Transverse colon (tissue), 4 donors: ENCODE measurements around the gene KPNB1. TPM values are rescaled to one million over a fixed set of nuclear protein-coding genes. Genes with fewer than 3 reads are reported as not detected.

Source experiments
- DNase-seq: peaks from one replicate; pipeline ENCODE4 v3.0.0-alpha.2; 2019
- H3K27ac ChIP-seq, 4 donors: fragments of 200-600 bp; sonication (generic); 2 replicates each; pipeline ENCODE4 v1.5.1; 2016 to 2018; ENCODE audit warnings: inconsistent platforms in 4 of 4
- H3K27me3 ChIP-seq: fragments of 200-600 bp; sonication (generic); 2 replicates; pipeline ENCODE4 v1.5.1; 2017; ENCODE audit warnings: inconsistent platforms
- H3K36me3 ChIP-seq, 4 donors: fragments of 200-600 bp; sonication (generic); 2 replicates each; pipeline ENCODE4 v1.5.1; 2017 to 2019; ENCODE audit warnings: inconsistent platforms in 4 of 4
- H3K4me1 ChIP-seq, 4 donors: fragments of 200-600 bp; sonication (generic); 2 replicates each; pipeline ENCODE4 v1.5.1; 2017 to 2020; ENCODE audit warnings: inconsistent platforms in 4 of 4
- H3K4me3 ChIP-seq, 4 donors: fragments of 200-600 bp; sonication (generic); 1 replicate in 1 of 4; 2 replicates in 3 of 4; pipeline versions ENCODE4 v1.5.1 to v1.6.1; 2017 to 2019; ENCODE audit warnings: inconsistent platforms in 4 of 4
- H3K9me3 ChIP-seq, 2 donors: fragments of 200-600 bp; sonication (generic); 2 replicates each; pipeline ENCODE4 v1.5.1; 2017 to 2019; ENCODE audit warnings: inconsistent platforms in 2 of 2
- CTCF ChIP-seq, 5 experiments: fragments of 200-600 bp in 3 of 5; fragments of 450-650 bp in 2 of 5; sonication (generic) in 3 of 5; IDR thresholded peaks; 1 replicate in 2 of 5; 2 replicates in 3 of 5; pipeline ENCODE4 v1.5.1; 2016 to 2017; ENCODE audit warnings: antibody characterized with exemption in 5 of 5, inconsistent platforms in 3 of 5, mild to moderate bottlenecking in 2 of 5, moderate library complexity in 1 of 5
- EP300 ChIP-seq: sonication (generic); formaldehyde crosslinking; IDR thresholded peaks from one replicate; pipeline ENCODE4 v1.6.1; 2017; ENCODE audit warnings: antibody characterized with exemption, low read depth
- POLR2A ChIP-seq: fragments of 450-650 bp; IDR thresholded peaks from one replicate; pipeline ENCODE4 v1.6.1; 2016; ENCODE audit warnings: antibody characterized with exemption, mild to moderate bottlenecking, moderate library complexity
- POLR2AphosphoS5 ChIP-seq, 3 donors: sonication (generic); formaldehyde crosslinking; IDR thresholded peaks; one replicate each; pipeline ENCODE4 v1.6.1; 2016; ENCODE audit warnings: antibody characterized with exemption in 3 of 3
- WGBS, 2 donors: methylation state at CpG; one replicate each; pipeline ENCODE4 v1.1.5; 2018; ENCODE audit warnings: low coverage in 1 of 2; 5-methylcytosine and 5-hydroxymethylcytosine counted together
- in situ Hi-C, 4 donors: fragments of 200-750 bp; cut with MboI; loops; one replicate each; pipeline versions ENCODE4 v1.15.0 to v1.15.1; 2017; ENCODE audit warnings: low sequenced_read_pairs in 3 of 4, low pct_ligation_motif_present in 1 of 4, low pct_unique_long_range_greater_than_20kb in 1 of 4
- intact Hi-C: fragments of 100-400 bp; cut with DNase I; formaldehyde crosslinking; loops from one replicate; pipeline ENCODE4 v1.15.1; 2023; ENCODE audit warnings: low total_unique reads
- small RNA-seq, 4 donors: library from RNA; depleted of rRNA; stranded (forward); fragments of <200 nt; gene quantifications; one replicate each; pipeline ENCODE3, GENCODE V24; 2016
- total RNA-seq, 4 donors: library from RNA; depleted of rRNA; stranded (reverse); fragments of >200 nt; gene quantifications; one replicate each; pipeline ENCODE4 v1.1.0, GENCODE V29; 2016

KPNB1 gene
- total RNA-seq, 4 donors from 2014 or later, result 39.2 to 176 (median 133) TPM

- intact Hi-C loops (no loop called here), in situ Hi-C loops (no loop called here)
- Histone ChIP-seq H3K27me3 (peaks cover 65% of the 10 kb centered on the region), H3K4me1 (peaks cover 0 to 14% (median 9%) of the 10 kb centered on the region in 4 donors), H3K36me3 (no peaks in the 10 kb centered on the region), H3K27ac (peak overlapping the region; percentile 4 to 60 (median 52)), H3K9me3 (no peaks in the 10 kb centered on the region), H3K4me3 (peak overlapping the region in 3 of 4 donors; percentile 30 to 53 (median 45))
- TF ChIP-seq CTCF (IDR thresholded peaks at IDR 0.05) (no peak), EP300 (no peak), POLR2AphosphoS5 (IDR thresholded peaks at IDR 0.05) (no peak), POLR2A (no peak)
- WGBS, 2 donors, result 20% methylated on average over 26 of the region's 60 CpGs; no CpG with 5 or more reads in 1 of the 2 donors
- DNase-seq, result no peak
Observed at GRCh38 chr17:47733674-47734410, 84.1 kb downstream of the KPNB1 start.

- DNase-seq, result no peak
- TF ChIP-seq POLR2AphosphoS5 (IDR thresholded peaks at IDR 0.05), result no peak
- no peak for TF ChIP-seq CTCF (IDR thresholded peaks at IDR 0.05)
- no peak for TF ChIP-seq POLR2A
- TF ChIP-seq EP300, result no peak
Observed at GRCh38 chr17:47735139-47735464, 85.4 kb downstream of the KPNB1 start.

More at GRCh38 chr17:47735139-47735464, 85.4 kb downstream of the KPNB1 start:
- intact Hi-C loops, result no loop called here
- peaks cover 57% of the 10 kb centered on the region for H3K27me3 ChIP-seq
- 50% methylated on average over 3 of the region's 3 CpGs; no CpG with 5 or more reads in 1 of the 2 donors for WGBS, 2 donors
- no peaks in the 10 kb centered on the region for H3K36me3 ChIP-seq
- in situ Hi-C loops, result no loop called here
- H3K9me3 ChIP-seq, result no peaks in the 10 kb centered on the region
- peak overlapping the region in 1 of 4 donors; percentile 19 for H3K4me3 ChIP-seq
- peak overlapping the region in 2 of 4 donors; percentile 37 to 42 for H3K27ac ChIP-seq
- peaks cover 0 to 14% (median 9%) of the 10 kb centered on the region in 4 donors for H3K4me1 ChIP-seq

Small RNA genes lying within 50 kb of the gene (small RNA-seq; reads per million reads assigned to genes)
- gene AC015674.1, result 0 reads per million in 4 donors

Other genes starting within 250 kb of the KPNB1 start
- 100 to 1,000 TPM; 119 to 237 (median 170) TPM for gene NPEPPS, start 118.8 kb upstream of the KPNB1 start, total RNA-seq
- 1 to 10 TPM; 1.8 to 6.4 (median 4.4) TPM for gene TBKBP1, start 44.2 kb downstream of the KPNB1 start, total RNA-seq
- 10 to 100 TPM in 1 of 4 donors, 1 to 10 TPM in 1, under 1 TPM in 1, not detected in 1; 0.27 to 18.3 (median 4.9) TPM for gene TBX21, start 83.3 kb downstream of the KPNB1 start, total RNA-seq
- gene OSBPL7, start 171.9 kb downstream of the KPNB1 start, total RNA-seq, result 100 to 1,000 TPM in 1 of 4 donors, 10 to 100 TPM in 3; 53.5 to 148 (median 75.0) TPM
- gene MRPL10, start 181.6 kb downstream of the KPNB1 start, total RNA-seq, result 10 to 100 TPM; 12.9 to 41.8 (median 32.0) TPM
- under 1 TPM in 2 of 4 donors, not detected in 2; 0.48 to 0.80 TPM for gene LRRC46, start 181.8 kb downstream of the KPNB1 start, total RNA-seq
- gene SCRN2, start 191.4 kb downstream of the KPNB1 start, total RNA-seq, result 100 to 1,000 TPM in 2 of 4 donors, 10 to 100 TPM in 2; 37.8 to 164 (median 89.7) TPM
- 1 to 10 TPM in 3 of 4 donors, under 1 TPM in 1; 0.40 to 5.9 (median 4.9) TPM for gene SP6, start 201.2 kb downstream of the KPNB1 start, total RNA-seq
- 10 to 100 TPM in 3 of 4 donors, 1 to 10 TPM in 1; 8.3 to 22.1 (median 17.4) TPM for gene SP2, start 246.3 kb downstream of the KPNB1 start, total RNA-seq